Activated T-helper 1 cell treated with anti-CD3 and anti-CD28 coated beads, Interleukin-2, amount 50 U/mL, for 16 hours (primary cell): ENCODE data around the gene LHX1.

Source experiments
- DNase-seq, 2 donors: peaks; one replicate each; pipeline ENCODE4 v3.0.0-alpha.2; 2020; ENCODE audit warnings: low read depth in 1 of 2, low spot score in 1 of 2

LHX1 gene

DNA sequence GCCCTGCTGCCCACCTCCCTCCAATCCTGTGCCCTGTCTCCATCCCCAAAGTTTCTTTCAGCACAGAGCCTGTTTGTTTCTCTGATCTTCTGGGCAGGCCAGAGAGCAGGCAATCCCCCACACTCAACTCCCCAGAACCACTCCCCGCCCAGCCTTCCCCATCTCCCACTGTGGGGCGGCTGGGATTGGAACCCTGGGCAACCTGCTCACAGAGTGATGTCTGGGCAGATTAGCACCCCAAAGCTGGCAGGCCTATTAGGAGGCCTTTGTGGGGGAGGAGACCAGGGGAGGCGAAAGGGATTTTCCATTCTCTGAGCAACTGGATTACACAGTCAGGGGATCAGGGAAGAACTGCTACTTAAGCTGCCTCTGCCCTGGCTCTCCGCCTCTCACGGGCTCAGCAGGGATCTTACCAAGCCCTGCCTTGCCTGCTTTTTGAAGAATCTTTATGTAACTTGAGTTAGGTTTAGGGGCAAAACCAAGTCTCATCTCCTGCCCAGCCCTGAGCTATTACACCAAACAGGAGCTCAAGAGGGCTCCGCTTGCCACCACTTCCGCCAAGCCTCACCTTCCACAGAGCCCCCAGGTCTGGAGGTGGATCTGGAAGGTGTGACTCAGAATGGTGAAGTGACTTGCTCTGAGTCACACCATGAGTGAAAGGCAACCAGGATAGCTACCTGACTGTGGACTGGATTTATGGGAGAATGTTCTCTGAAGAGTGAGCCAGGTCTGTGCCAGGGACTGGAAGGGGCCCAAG lies 16.0 kb upstream of the LHX1 start:
- DNase-seq, result peak in 1 of 2 donors; percentile 38

- no peak for DNase-seq
These were observed 15.1 kb upstream of the LHX1 start for GRCh38 chr17:36922175-36922574.

GRCh38 chr17:36923814-36924221 lies 13.5 kb upstream of the LHX1 start:
- DNase-seq, result no peak

DNA sequence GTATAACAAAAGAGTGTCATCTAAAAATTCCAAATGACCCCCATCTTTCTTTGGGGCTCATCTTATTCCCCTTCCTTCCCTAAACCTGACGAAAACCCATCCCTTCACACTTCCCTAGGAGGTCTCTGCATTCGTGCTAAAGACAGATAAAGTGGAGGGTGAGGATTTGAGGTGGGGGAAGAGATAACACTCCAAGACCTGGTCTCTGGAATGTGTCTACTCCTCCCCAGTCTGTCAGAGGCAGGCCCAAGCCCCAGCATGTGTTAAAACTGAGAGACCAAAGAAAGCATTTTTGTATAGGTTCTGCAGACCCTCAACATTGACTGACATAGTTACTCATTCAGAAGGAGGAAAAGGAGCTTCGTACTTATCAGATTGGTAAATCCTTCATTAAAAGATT lies 11.0 kb upstream of the LHX1 start:
- DNase-seq, result no peak

- DNase-seq, result no peak
These were observed 10.6 kb upstream of the LHX1 start for GRCh38 chr17:36926701-36927100.

GRCh38 chr17:36928471-36929345 lies 8.6 kb upstream of the LHX1 start:
- DNase-seq, result no peak

GRCh38 chr17:36929851-36930582 lies 7.3 kb upstream of the LHX1 start:
- DNase-seq, result no peak

GRCh38 chr17:36930583-36930900 lies 6.7 kb upstream of the LHX1 start:
- no peak for DNase-seq

DNA sequence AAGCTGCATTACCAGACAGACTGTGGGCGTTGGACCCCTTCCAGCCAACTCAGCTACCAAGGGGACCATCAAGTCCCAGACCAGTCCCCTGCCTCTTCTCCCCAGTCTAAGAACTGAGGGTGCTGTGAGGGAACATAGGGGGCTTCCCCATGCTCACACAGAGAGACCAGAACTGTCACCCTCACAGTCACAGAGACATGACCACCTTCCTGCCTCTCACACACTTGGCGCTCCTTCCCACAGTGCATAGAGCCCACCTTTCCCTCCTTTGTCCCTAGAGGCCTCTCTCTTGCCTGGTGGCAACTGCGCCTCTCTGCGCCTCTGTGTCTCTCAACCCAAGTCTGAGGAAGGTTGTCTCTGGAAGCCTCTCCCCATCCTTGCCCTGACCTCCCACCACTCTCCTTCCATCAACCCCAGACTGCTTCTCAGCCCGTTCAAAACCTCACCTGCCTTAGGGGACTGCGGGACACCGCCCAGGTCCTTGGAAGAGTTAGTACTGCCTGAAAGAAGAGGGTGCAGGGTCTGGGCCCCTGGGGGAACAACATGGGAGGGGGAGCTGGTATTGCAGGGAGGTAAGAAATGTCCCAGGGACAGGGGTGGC lies 6.1 kb upstream of the LHX1 start:
- DNase-seq, result no peak

GRCh38 chr17:36931697-36932382 lies 5.4 kb upstream of the LHX1 start:
- DNase-seq, result no peak

DNA sequence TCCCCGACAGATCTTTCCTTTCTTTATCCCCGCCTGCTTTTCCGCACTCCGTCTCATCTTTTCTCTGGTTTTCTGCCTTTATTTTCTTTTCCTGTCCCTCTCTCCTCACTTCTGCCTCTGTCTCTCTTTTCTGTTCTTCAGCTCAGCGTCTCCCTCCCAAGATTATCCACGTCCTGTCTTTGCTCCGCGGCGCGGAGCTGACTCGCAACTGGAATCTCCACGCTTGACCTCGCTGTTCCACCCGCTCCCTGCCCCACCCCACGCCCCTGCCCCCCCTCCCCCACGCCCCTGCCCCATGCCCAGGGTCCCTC lies 4.9 kb upstream of the LHX1 start:
- no peak for DNase-seq

DNA sequence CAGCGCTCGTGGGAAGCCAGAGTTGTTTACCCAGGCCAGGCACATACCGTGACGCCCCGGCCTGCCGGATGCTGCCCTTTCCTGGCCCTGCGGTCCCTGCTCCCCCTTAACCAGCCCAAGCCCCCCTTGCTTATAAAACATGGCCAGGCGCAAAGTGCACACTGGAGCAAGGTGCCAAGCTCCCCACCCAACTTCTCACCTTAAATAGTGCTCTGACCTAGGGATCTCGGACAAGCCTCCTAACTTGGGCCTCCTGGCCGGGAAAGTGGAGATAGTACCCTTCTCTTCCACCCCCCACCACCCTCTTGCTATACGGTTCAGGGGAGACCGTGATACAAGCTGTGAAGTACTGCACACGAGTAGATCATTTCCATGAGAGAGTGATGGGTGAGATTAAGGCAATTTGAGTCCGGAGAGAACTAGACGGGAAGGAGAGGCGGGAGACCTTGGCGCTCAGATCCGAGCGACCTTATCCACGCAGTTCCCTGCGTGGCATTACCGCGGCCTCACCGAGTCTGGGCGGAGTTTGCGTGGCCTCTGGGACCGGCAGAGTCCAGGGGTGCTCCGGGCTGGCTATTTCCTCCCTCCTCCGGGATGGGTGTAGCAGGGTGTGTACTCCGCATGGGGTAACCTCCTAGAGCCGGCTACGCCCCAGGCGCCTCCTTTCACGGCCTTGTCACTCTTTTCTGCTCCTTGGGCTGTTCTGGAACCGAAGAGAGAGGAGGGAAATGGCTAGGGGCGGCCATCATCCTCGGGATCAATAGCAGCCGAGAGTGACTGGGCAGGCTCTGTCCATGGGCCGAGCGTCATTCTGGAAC lies 4.4 kb upstream of the LHX1 start:
- no peak for DNase-seq

DNA sequence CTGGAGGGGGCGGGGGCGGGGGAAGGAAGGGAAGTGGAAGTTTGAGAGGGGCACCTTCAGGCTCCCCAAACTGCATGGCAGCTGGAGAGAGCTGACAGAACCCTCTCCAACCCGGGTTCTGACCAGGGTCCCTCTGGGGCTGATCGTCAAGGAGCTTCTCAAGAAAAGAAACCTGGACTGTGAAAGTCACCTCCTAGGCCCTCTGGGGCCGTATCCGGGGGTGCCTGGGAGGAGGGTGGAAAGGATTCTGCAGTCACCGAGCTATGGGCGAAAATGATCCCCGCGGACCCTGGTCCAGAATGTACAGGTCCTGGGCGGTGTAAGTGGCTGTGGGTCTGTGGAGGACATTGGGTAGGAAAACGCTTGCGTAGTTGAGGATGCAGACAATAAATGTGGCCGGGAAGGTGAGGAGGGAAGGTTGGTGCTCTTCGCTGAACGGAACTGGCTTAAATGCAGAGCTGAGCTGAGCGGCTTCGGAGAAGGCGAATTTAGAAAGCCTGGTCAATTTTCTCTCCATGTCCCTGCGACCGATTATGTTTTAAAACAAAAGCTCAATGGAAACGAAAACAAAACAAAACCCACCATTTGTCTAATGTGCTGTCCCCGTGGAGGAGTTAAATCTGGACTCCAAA lies 3.6 kb upstream of the LHX1 start:
- no peak for DNase-seq

- no peak for DNase-seq
These were observed 3.1 kb upstream of the LHX1 start for GRCh38 chr17:36934144-36934691.

DNA sequence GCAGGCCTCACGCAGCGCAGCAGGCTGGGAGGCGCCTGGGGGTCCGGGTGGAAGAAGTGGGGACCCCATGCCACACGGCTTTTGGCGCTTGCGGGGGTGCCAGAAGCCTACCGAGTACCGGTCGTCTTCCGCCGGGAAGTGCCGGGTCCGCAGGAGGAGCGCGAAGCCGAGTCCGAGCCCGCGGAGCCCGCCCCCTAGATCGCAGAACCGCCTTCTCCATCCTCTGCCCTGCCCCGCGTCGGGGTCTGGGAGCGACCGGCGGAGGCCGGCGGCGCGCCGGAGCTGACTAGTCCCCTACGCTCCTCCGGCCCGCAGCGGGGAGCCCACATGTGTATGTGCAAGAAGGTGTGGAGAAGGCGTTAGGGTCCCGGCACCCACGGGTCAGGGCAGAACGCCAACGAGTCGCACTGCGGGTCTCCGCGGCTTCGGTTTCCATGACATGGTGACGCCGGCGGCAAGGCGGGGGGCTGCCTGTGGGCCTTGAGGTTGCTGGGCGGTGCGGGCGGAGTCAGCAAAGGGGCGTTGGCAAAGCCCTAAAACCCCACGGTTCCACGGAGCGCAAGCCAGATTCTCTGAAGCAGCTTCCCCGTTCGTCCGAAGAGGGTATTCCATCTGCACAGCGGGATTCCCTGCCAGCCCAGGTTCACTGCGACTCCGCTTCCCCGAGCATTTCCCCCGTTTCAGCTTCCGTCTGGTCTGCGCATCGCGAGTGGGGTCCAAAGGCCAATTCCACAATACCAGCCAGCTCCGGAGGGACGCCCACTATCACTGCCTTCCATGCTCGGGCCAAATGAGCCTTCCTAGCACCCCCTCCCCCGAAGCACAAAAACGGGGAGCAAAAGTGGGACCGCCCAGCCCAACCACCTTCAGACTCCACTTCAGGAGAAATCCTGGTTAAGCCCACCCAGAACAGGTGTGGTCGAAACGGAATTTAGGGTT lies 2.3 kb upstream of the LHX1 start:
- DNase-seq, result no peak

DNA sequence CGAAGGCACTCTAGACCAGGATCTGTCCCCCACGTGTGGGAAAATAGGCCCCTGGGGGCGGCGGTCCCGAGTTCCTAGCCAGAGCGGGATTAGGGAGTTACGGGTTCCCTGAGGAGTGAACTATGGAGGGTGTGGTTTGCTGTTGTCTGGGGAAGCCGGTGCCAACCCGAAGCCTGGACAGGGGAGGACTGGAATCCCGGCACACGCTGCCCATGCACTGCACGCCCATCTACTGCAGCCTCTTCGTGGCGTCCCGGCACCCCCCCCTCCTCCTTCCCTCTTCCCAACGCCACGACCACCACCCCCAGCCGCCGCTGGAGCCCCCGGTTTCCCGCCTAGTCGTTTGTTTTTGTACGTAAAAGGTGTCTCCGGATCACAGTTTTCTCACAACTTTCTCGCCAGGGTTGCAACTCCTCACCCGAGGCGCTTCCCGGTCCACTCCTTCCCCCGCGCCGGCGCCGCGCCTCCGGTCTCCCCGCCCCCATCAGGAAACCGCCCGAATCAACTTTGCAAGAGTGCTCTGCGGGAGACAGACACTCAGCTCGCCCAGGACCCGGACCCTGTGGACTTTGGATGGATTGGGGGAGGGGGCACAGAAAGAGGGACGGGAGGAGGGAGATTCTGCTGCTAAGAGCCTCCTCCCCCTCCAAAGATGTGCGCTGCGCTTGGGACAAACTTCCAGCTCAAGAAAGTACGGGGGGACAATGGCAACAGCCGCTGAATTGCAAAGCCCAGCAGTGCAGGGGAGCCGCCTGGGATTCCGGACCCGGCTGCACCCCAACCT lies 1.4 kb upstream of the LHX1 start:
- no peak for DNase-seq

DNA sequence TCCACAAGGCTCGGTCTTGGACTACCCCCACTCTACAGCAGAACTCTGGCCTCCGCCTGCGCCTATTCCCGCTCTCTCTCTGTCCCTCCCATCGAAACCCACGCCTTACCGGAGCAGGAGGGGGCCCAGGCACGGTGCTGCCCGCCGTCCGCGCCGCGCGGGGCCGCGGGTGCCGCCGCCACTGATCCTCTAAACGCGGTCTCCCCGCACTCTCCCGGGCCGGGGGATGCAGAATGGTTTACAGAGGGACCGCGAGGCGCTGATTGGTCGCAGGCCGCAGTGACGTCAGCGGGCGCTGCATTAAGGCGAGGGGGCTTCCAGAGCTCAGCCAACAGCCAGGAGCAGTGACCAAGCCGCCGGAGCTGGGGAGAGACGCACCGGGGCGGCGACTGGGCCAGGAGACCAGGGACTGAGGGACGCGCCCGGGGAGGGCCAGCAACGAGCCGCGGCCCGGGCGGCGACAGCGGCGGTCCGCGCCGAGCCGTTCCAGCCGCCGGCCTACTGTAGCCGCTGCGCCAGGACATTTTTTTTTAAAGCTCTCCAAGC lies 747 bp upstream of the LHX1 start:
- no peak for DNase-seq
